ENCODE results near the gene OR8S1.
"Not testable (repeated sequence)": the region's sequence is repeated elsewhere in the genome, so short reads cannot be mapped to it uniquely, and the experiment has no call there.

OR8S1 gene, protein sequence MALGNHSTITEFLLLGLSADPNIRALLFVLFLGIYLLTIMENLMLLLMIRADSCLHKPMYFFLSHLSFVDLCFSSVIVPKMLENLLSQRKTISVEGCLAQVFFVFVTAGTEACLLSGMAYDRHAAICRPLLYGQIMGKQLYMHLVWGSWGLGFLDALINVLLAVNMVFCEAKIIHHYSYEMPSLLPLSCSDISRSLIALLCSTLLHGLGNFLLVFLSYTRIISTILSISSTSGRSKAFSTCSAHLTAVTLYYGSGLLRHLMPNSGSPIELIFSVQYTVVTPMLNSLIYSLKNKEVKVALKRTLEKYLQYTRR

DNA sequence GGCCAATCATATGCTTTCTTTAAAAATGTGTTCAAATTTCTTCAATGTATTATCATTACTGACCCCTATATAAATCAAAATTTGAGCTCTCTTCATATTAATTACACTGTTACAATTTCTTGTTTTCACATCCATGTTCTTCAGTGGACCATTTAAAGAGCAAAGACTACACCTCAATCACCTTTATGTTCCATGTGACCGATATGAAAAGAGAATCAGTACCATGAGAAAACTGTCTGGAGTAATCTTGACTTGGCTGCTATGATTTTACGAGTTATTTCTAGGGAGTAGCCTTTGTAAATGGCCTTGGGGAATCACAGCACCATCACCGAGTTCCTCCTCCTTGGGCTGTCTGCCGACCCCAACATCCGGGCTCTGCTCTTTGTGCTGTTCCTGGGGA is at the start of gene OR8S1:
TSS of gene OR8S1 (plus strand) at position 301 of the 400 bp plus-strand sequence. CDS start at position 301, 0 bp downstream.
- TF ChIP-seq CTCF (IDR thresholded peaks at IDR 0.05; ENCODE audit: low read depth, low read length) = no peak
- H3K4me3 ChIP-seq (ENCODE audit: low read depth, low read length) = no peak within 1 kb of the TSS

GRCh38 chr12:48482198-48482597 is 43.2 kb upstream of the OR8S1 start, which contains the start of gene C12orf54:
TSS of gene C12orf54 (plus strand) at chr12:48482498. CDS start at chr12:48483297, 799 bp downstream.
- TF ChIP-seq CTCF (IDR thresholded peaks at IDR 0.05; ENCODE audit: low read depth, low read length) = no peak
- no peak within 1 kb of the TSS for H3K4me3 ChIP-seq (ENCODE audit: low read depth, low read length)

DNA sequence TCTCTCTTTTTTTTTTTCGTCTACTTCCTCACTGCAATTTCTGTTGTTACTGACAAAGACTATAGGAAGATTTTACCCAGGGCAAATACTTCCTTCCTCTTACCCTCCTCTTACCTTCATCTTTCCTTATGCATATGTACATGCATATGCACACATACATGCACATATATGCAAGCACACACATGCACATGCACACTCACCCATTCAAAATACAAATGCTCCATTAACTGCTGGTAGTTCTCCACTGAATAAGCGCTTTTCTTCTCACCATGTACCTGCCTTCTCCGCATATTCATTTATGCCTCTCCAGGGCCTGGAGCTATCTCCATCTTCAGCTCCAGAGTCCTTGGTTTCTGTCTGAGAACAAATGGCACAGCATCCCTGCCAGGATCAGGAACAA is 42.5 kb upstream of the OR8S1 start:
- no peak for TF ChIP-seq CTCF (IDR thresholded peaks at IDR 0.05; ENCODE audit: low read depth, low read length)
- no peak overlapping the region for H3K4me3 ChIP-seq (ENCODE audit: low read depth, low read length)

DNA sequence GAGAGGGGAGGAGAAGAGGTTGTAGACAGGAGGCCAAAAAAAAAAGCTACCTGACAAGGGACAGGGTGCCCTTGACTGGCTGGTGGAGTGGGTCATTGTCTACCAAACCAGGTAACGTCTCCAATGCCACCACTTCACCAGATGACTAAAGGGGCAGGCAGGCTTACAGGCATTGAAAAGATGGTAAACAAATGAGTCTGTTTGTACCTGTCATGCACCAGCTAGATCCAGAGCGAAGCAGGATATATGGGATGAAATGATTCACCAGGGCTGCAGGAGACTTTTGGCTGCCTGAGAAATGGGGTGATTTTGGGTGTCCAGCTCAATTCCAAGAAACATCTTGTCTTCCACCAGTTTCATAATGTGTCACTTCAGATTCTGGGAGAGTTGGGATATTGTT is 39.2 kb upstream of the OR8S1 start:
- no peak for TF ChIP-seq CTCF (IDR thresholded peaks at IDR 0.05; ENCODE audit: low read depth, low read length)
- H3K4me3 ChIP-seq (ENCODE audit: low read depth, low read length) = no peak overlapping the region

GRCh38 chr12:48486679-48487078 is 38.8 kb upstream of the OR8S1 start:
- H3K4me3 ChIP-seq (ENCODE audit: low read depth, low read length) = no peak overlapping the region
- no peak for TF ChIP-seq CTCF (IDR thresholded peaks at IDR 0.05; ENCODE audit: low read depth, low read length)

DNA sequence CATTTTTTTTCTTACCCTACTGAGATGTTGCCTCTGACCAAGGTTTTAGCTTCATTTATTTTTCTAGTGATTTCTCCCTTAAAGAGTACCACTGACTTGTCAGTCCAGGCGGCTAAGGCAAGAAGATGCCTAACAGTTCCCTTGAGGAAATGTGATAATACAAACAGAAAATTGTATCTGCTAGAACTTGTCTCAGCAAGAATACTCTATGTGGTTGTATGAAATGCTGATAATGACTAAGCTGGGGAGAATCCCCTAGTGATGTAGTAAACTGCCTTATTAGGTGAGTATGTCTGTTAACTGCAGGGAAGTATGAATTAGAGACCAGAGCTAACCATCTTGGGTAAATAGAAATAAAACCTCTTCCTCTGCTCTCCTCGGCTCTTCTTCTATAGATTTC is 36.4 kb upstream of the OR8S1 start:
- no peak overlapping the region for H3K4me3 ChIP-seq (ENCODE audit: low read depth, low read length)
- no peak for TF ChIP-seq CTCF (IDR thresholded peaks at IDR 0.05; ENCODE audit: low read depth, low read length)

DNA sequence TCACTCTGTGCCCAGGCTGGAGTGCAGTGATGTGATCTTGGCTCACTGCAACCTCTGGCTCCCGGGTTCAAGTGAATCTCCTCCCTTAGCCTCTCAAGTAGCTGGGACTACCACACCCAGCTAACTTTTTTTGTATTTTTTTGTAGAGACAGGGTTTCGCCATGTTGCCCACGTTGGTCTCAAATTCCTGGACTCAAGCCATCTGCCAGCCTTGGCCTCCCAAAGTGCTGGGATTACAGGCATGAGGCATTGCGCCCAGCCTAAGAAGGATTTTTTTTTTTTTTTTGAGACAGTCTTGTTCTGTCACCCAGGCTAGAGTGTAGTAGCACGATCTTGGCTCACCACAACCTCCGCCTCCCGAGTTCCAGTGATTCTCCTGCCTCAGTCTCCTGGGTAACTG is 36.0 kb upstream of the OR8S1 start:
- not testable (repeated sequence) for H3K4me3 ChIP-seq (ENCODE audit: low read depth, low read length)

DNA sequence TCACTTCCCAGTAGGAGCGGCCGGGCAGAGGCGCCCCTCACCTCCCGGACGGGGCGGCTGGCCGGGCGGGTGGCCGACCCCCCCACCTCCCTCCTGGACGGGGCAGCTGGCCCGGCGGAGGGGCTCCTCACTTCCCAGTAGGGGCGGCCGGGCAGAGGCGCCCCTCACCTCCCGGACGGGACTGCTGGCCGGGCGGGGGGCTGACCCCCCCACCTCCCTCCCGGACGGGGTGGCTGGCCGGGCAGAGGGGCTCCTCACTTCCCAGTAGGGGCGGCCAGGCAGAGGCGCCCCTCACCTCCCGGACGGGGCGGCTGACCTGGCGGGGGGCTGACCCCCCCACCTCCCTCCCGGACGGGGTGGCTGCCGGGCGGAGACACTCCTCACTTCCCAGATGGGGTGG is 25.2 kb upstream of the OR8S1 start:
- H3K4me3 ChIP-seq (ENCODE audit: low read depth, low read length) = not testable (repeated sequence)

- H3K4me3 ChIP-seq (ENCODE audit: low read depth, low read length) = not testable (repeated sequence)
These were observed 18.6 kb upstream of the OR8S1 start for GRCh38 chr12:48506836-48507235.
